ENCODE measurements around the gene RAD51.

GRCh38 chr15:40660686-40661085 lies 34.3 kb upstream of the RAD51 start:
- TF ChIP-seq CTCF (conservative IDR thresholded peaks at IDR 0.05) (no peak), ZFX (IDR thresholded peaks at IDR 0.05) (no peak)

Measured in C4-2B (cell line).